ENCODE measurements around the gene DNAJC12. TPM values are rescaled to one million over a fixed set of nuclear protein-coding genes. Genes with fewer than 3 reads are reported as not detected.

The DNAJC12 gene
- total RNA-seq, 1 donor from 2014 or later = 54.7 TPM

- H3K27ac Mint-ChIP-seq (ENCODE audit: unreplicated experiment) = no peak overlapping the region
- no peak overlapping the region for H3K4me3 Mint-ChIP-seq (ENCODE audit: unreplicated experiment)
- peaks cover 11% of the 10 kb centered on the region for H3K4me1 Mint-ChIP-seq (ENCODE audit: low read depth, unreplicated experiment)
- no peaks in the 10 kb centered on the region for H3K9me3 Mint-ChIP-seq (ENCODE audit: unreplicated experiment)
- H3K27me3 Mint-ChIP-seq (ENCODE audit: unreplicated experiment) = no peaks in the 10 kb centered on the region
- H3K36me3 Mint-ChIP-seq (ENCODE audit: unreplicated experiment) = no peaks in the 10 kb centered on the region
- no peak for DNase-seq
- TF ChIP-seq, protein P1, sequence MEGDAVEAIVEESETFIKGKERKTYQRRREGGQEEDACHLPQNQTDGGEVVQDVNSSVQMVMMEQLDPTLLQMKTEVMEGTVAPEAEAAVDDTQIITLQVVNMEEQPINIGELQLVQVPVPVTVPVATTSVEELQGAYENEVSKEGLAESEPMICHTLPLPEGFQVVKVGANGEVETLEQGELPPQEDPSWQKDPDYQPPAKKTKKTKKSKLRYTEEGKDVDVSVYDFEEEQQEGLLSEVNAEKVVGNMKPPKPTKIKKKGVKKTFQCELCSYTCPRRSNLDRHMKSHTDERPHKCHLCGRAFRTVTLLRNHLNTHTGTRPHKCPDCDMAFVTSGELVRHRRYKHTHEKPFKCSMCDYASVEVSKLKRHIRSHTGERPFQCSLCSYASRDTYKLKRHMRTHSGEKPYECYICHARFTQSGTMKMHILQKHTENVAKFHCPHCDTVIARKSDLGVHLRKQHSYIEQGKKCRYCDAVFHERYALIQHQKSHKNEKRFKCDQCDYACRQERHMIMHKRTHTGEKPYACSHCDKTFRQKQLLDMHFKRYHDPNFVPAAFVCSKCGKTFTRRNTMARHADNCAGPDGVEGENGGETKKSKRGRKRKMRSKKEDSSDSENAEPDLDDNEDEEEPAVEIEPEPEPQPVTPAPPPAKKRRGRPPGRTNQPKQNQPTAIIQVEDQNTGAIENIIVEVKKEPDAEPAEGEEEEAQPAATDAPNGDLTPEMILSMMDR (IDR thresholded peaks at IDR 0.05; ENCODE audit: partially characterized antibody, unreplicated experiment) = no peak
Observed at GRCh38 chr10:67803588-67804394, 34.2 kb downstream of the DNAJC12 start.

- TF ChIP-seq, protein P1 (IDR thresholded peaks at IDR 0.05; ENCODE audit: partially characterized antibody, unreplicated experiment) = no peak
- Mint-ChIP-seq H3K36me3 (ENCODE audit: unreplicated experiment) (no peaks in the 10 kb centered on the region), H3K4me3 (ENCODE audit: unreplicated experiment) (no peak overlapping the region), H3K4me1 (ENCODE audit: low read depth, unreplicated experiment) (peaks cover 7% of the 10 kb centered on the region), H3K9me3 (ENCODE audit: unreplicated experiment) (no peaks in the 10 kb centered on the region), H3K27me3 (ENCODE audit: unreplicated experiment) (no peaks in the 10 kb centered on the region), H3K27ac (ENCODE audit: unreplicated experiment) (no peak overlapping the region)
- DNase-seq = no peak
Observed at GRCh38 chr10:67802767-67803538, 35.0 kb downstream of the DNAJC12 start.

- no peaks in the 10 kb centered on the region for H3K36me3 Mint-ChIP-seq (ENCODE audit: unreplicated experiment)
- no peak overlapping the region for H3K4me3 Mint-ChIP-seq (ENCODE audit: unreplicated experiment)
- TF ChIP-seq, protein P1 (IDR thresholded peaks at IDR 0.05; ENCODE audit: partially characterized antibody, unreplicated experiment) = no peak
- no peaks in the 10 kb centered on the region for H3K4me1 Mint-ChIP-seq (ENCODE audit: low read depth, unreplicated experiment)
- H3K9me3 Mint-ChIP-seq (ENCODE audit: unreplicated experiment) = no peaks in the 10 kb centered on the region
- DNase-seq = no peak
- H3K27me3 Mint-ChIP-seq (ENCODE audit: unreplicated experiment) = no peaks in the 10 kb centered on the region
- H3K27ac Mint-ChIP-seq (ENCODE audit: unreplicated experiment) = no peak overlapping the region
Observed at GRCh38 chr10:67801118-67801517, 36.9 kb downstream of the DNAJC12 start.

DNA sequence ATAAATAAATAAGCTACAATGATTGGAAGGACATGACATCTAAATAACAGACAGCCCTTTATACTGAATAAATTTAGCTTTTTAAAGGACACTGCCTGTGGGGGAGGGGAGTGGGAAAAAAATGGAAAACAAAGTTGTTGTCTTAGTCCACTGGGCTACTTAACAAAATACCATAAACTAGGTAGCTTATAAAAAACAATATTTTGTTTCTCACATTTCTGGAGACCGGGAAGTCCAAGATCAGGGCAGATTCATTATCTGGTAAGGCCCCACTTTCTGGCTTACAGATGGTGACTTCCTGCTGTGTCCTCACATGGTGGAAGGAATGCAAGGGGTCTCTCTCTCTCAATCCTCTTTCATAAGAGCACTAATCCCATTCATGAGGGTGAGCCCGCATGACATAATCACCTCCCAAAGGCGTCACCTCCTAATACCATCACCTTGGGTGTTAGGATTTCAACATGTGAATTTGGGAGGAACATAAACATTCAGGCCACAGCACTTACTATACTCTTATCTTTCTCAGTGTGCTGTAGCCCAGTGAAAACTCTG lies 43.0 kb downstream of the DNAJC12 start:
- H3K4me3 Mint-ChIP-seq (ENCODE audit: unreplicated experiment) = no peak overlapping the region
- no peaks in the 10 kb centered on the region for H3K27me3 Mint-ChIP-seq (ENCODE audit: unreplicated experiment)
- H3K9me3 Mint-ChIP-seq (ENCODE audit: unreplicated experiment) = no peaks in the 10 kb centered on the region
- no peak for DNase-seq
- H3K36me3 Mint-ChIP-seq (ENCODE audit: unreplicated experiment) = no peaks in the 10 kb centered on the region
- TF ChIP-seq, protein P1 (IDR thresholded peaks at IDR 0.05; ENCODE audit: partially characterized antibody, unreplicated experiment) = no peak
- no peak overlapping the region for H3K27ac Mint-ChIP-seq (ENCODE audit: unreplicated experiment)
- no peaks in the 10 kb centered on the region for H3K4me1 Mint-ChIP-seq (ENCODE audit: low read depth, unreplicated experiment)
